Activated effector memory CD4-positive, alpha-beta T cell treated with Interleukin-2 at 50 U/mL for 16 hours (primary cell): Measurements from ENCODE around the gene NTSR2.

Source experiments
- DNase-seq: peaks from one replicate; pipeline ENCODE4 v3.0.0-alpha.2; 2020

The NTSR2 gene, protein sequence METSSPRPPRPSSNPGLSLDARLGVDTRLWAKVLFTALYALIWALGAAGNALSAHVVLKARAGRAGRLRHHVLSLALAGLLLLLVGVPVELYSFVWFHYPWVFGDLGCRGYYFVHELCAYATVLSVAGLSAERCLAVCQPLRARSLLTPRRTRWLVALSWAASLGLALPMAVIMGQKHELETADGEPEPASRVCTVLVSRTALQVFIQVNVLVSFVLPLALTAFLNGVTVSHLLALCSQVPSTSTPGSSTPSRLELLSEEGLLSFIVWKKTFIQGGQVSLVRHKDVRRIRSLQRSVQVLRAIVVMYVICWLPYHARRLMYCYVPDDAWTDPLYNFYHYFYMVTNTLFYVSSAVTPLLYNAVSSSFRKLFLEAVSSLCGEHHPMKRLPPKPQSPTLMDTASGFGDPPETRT

DNA sequence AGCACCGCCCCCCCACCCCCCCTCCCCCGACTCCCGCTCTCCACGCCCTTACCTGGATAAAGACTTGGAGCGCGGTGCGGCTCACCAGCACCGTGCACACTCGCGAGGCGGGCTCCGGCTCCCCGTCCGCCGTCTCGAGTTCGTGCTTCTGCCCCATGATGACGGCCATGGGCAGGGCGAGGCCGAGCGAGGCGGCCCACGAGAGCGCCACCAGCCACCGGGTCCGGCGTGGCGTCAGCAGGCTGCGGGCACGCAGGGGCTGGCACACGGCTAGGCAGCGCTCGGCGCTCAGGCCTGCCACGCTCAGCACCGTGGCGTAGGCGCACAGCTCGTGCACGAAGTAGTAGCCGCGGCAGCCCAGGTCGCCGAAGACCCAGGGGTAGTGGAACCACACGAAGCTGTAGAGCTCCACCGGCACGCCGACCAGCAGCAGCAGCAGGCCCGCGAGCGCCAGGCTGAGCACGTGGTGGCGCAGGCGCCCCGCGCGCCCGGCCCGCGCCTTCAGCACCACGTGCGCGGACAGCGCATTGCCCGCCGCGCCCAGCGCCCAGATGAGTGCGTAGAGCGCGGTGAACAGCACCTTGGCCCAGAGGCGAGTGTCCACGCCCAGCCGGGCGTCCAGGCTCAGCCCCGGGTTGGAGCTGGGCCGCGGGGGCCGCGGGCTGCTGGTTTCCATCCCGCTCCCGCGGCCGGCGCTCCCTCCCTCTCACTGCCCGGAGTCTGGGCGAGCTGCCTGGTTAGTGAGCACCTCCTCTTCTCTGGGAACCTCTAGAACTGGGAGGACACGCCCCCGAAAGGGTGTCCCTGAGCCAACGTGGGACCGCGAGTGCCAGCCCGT, at the start of gene NTSR2:
TSS of gene NTSR2 (minus strand) at position 742 of the 838 bp plus-strand sequence. CDS start at position 676, 66 bp downstream.
- DNase-seq: no peak

DNA sequence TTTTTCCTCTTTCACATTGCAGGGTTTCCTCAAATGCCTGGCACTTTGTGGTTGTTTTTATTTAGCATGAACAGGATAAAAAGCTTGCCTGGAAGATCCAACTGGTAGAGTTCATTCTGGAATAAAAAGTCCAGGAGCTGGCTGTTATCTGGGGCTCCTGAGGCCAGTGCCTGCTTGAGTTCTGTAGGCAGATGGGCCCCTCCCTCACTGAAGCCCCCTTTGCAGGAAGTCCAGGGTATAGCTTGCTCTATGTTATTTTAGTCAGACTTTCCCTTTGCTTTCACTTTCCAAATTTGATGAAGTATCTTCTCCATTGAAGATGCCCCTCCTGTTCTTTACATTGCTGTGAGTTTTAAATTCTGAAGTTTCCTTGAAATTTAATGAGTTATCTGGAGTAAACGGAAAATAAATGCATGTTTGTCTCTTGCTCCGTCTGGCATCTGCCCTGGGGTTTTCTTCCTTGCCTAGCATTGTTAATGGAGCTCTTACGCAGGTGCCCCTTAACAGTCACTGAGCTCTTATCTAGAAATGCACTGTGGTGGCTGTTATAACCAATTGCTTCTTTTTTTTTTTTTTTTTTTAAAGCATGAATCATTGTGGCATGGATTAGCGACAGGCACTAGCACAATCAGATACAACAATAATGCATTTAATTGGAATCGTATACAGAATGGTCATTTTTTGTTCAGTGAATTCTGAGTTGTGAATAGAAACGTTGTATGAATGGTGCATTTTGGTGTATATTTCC, 49.4 kb upstream of the NTSR2 start:
- DNase-seq: no peak

DNA sequence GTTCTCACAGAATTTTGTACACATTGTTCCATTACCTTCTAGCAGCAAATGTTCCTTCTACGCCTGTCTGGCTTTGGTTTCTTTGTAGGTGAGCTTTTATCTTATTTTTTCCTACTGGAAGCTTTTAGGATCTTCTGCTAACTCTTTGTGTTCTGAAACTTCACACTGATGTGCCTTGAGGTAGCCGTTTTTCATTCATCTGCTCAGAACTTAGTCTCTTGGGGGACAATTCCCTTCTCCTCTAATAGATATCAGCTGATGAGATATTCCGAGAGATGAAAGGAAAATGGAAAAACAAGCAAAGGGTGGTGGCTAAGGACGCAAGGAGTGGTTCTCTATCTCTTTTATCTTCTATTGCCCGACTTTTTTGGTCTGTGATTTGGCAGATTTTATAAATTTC, 48.6 kb upstream of the NTSR2 start:
- DNase-seq: no peak

DNA sequence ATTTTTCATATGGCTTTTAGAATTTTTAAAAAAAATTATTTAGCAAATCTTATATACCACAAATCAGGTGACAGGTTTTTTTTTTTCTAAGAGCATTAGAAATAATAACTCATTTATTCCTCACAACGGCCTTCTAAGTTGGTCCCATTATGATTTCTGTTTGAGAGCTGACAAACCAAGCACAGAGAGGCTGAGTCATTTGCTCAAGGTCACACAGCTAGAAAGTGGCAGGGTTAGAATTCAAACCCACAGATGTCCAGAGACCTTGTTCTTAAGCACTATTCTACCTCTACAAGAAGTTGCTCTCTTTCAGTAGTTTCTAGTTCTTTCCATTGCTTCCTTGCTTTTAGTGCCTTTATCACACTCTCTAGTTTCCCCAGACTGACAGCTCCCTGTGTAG, 47.6 kb upstream of the NTSR2 start:
- no peak for DNase-seq

DNA sequence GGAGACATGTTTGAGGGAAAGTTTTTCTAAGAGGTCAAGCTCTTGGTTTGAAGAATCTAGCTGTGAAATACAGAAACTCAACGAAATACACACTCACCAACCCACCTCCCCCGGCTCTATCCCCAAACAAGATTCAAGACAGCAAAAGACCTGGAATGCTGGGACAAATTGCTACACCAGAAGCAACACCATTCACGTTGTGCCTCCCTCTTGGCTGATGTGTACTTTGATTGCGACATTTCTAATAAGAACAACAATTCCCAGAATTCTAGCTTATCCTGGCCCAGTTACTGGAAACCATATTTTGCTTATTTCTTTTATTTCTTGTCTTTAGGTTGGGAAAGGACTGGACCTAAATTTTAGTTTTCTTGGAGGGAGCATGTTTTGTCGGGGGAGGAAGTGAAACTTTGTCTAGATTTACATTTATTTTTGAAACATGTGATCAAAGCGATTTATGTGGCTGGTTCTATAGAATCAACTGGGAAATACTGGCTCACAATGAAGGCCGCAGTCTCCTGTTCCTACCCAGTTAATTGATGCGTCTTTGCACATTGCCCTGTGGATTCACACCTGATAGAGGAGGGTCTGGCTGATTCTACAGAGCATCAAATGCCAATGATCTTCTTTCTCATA, 46.8 kb upstream of the NTSR2 start:
- DNase-seq: no peak

DNA sequence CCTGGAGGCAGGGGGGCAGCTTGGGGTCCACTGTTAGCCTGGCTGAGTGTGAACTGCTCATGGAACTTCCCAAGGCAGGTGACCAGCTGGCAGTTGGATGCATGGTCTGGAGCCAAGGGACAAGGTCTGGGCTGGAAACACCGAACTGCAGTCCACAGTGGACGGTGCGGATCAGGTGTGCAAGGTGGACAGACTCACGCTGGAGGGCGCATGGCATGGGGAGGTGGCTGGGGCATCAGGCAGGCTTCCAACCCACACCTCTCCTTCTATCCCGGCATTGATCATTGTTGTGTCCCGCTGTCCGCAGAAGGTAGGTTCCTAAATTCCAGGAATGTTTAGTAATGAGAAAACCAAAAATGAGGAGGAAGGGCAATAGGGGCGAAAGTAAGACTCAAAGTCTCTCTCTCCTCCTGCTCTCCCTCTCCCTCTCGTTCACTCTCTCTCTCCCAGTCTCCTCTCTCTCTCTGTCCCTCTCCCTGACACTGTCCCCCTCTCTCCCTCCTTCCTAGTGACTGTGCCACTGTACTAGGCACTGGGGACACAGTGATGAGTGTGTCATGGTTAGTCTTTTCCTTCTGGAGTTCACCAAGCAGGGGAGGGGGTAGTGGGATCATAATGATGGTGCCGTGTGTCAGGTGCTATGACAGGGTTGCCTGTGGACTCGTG, 46.1 kb upstream of the NTSR2 start:
- DNase-seq: no peak

DNA sequence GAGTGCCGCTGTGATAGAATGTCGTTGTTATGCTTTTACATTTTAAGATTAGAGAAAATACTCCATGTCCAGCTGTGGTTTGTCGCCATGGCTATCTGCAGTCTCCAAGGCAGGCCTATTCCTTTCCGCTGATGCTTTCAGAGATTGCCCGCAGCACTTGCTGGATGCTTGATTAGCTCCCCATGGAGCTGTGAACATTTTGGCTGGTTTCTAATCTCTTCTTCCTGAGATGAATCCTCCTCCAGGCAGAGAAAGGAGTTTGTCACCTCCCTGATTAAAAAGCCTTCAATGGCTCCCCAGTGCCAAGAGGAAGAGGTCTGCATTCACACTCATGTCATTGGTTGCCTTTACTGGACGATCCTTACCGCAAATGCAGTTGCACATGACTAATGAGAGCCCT, 43.8 kb upstream of the NTSR2 start:
- DNase-seq: no peak

DNA sequence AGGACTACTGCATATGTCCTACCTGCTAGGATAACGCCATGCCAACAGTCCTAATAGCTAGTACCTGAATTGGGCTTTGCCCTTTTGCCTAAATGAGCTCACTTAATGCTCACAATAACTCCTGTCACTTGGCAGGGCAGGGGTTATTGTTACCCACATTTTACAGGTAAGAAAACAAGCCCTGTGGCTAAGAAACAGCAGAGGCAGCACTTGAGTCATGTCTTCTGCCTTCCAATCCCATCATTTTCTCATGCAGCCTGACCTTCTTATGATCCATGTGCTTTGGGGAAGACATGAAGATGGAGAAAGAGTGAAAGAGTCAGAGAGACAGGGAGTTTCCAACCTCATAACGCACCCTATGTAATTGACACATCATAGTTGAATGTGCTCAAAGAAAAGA, 42.9 kb upstream of the NTSR2 start:
- DNase-seq: no peak

DNA sequence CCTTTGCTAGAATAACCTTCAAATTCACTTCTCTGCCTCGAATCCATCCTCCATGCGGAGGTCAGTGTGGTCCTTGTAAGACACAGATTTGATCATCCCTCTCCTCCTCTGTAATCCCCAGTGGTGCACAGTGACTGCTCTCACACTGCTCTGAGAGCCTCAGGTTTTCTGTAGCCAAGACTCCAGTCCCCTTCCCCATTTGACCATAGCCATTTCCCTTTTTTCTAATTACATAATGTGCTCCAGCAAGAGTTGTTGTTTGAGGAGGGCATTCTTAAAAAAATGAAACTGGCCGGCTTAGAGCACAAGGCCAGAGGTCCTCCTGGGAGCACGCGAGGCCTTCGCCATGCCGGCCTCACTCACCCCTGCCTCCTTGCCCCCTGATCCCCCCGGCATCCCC, 41.8 kb upstream of the NTSR2 start:
- no peak for DNase-seq

DNA sequence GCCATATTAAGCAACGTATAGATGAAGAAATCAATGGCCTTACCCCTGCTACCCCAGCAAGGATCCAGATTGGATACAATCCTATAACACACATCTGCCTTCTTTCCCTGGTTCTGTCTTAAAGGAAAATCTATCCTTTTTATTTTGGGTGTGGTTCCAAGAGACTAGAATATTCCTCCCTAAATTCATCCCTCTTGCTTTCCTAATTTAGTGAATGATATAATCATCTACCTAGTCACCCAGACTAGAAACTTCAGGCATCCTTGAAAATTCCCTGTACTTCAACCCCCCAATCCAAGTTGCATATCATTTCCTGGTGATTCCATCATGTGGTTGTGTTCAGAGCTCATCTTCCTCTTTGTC, 41.3 kb upstream of the NTSR2 start:
- no peak for DNase-seq

DNA sequence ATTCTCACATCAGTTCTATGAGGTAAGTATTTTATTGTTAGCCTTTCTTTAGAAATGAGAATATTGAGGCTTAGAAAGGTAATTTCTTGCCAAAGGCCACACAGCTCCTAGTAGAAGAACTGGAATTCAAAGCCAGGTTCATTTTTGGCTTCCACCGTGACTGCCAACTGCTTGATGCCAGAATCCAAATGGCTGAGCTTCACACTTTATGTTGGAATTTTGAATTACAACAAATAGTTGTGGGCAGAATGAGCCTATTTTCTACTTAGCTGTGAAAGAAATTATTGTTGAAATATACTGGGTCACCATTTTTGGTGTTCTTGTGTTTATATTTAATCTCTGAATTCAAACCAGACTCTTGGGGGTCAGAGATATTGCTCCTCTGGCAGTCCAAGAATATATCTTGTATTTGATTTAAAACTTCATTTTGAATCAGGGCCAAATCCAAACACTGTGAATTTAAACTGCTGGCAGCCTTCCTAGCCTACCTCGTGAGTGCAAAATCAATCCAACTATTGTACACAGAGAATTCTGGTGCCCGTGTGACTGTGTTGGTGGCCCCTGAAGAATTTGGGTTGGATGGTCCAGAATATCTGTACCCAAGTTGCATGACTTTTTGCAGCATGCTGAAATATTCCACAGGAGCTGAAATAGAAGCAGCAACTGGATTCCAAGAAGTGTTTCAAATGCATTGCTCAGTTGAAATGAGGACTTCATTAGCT, 40.8 kb upstream of the NTSR2 start:
- no peak for DNase-seq

DNA sequence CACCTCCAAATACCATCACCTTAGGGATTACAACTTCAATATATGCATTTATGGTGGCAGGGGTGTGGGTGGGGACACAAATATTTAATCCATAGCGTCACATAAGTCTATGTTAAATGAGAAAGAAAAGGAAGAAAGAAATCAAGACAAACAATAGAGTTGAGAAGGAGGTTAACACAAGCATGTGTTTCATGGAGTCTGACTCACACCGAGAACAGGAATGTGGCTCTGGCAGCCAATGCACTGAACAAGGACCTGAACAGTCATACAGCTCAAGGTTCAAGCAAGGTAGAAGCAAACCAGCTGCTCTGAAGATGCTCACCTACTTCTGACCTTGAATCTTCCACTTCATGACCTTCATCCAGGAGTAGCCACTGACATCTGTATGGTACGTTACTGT, 40.2 kb upstream of the NTSR2 start:
- DNase-seq: no peak

DNA sequence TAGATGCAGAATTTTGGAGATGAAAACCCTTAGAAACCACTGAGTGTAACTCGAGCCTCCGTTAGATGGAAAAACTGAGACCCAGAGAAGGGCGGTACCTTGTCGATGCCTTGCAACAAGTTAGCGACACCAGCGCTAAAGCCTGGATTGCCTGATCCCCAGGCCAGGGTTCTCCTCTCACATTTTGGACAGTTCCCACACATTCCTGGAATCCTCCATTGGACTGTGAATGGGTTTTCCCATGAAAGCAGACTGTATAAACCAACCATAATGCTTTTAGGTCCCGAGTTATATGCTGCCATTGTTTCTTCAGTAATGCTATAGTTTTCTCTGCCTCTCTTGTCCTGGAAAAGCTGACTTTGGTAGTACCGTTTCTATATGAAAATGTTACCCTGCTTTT, 39.3 kb upstream of the NTSR2 start:
- DNase-seq: no peak

DNA sequence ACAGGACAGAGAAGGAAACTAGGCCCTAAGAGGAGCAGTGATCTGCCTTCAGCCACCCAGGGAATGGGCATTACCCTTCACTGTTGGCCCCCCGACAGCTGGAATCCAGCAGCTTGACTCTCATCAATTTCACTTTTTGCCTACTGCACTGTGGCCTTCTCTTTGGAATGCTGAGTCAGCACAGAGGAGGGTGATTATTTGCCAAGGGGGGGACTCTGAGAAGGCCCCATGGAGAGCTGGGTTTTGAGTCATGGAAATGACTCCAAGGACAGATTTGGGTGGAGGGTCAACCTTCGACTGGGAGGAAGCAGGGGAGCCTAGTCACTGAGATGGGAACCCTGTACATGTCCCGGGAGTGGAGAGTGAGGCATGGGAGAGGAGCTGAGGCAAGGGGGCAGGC, 38.1 kb upstream of the NTSR2 start:
- no peak for DNase-seq

DNA sequence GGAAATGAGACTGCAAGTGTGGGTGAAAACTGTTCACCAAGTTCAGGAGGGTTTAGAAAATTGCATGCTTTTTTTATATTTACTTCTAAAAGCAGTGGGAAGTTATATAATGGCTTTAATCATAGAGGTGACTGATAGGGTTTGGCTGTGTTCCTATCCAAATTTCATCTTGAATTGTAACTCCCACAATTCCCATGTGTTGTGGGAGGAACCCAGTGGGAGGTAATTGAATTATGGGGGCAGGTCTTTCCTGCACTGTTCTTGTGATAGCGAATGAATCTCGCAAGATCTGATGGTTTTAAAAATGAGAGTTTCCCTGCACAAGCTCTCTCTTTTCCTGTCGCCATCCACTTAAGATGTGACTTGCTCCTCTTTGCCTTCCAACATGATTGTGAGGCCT, 35.7 kb upstream of the NTSR2 start:
- no peak for DNase-seq

DNA sequence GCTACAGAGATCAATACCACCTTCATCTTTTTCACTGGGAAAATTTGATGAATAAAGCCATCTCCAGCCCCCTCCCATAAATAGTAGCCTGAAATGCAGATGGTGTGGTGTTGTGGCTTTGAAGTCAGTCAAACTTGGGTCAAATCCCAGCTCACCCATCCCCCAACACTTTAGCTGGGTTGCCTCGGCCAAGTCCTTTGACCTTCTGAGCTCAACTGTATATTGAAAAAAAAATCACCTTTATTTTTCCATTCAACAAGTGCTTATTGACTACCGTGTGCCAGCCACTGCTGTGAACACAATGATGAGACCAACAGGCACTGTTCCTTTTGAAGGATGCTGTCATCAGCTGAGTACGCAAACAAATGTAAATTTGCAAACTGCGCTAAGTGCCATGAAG, 35.1 kb upstream of the NTSR2 start:
- no peak for DNase-seq

DNA sequence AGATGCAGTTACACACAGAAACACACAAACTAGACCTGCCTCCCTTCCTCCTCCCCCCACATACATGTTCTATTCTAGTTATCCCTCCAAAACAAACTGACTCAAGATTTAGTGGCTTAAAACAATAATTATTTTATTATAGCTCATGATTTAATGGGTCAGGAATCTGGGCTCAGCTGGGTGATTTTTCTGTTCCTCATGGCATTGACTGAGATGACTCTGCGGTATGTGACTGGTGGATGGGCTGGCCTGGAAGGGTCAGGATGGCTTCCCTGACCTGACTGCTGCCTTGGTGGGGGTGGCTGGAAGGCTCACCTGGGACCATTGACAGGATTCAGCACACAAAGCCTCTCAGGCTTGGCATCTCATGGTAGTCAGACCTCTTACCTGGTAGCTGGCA, 33.7 kb upstream of the NTSR2 start:
- no peak for DNase-seq

DNA sequence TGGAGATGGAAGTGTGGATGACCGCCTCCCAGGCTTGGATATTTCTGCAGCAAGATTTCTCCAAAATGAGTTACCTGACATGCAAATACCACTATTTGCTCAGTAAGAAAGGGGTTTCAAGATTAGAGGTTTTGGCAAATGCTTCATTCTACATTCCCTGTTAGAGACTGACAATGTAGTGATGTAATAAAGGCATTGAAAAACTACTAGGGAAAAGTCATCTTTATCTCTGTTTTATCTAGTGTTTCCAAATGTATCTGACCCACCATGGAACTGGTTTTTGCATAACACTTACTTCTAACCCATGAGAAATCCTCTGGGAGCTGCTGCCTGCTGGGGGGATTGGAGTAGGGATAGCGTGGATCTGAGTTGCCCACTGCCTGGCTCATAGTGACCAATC, 33.0 kb upstream of the NTSR2 start:
- no peak for DNase-seq

DNA sequence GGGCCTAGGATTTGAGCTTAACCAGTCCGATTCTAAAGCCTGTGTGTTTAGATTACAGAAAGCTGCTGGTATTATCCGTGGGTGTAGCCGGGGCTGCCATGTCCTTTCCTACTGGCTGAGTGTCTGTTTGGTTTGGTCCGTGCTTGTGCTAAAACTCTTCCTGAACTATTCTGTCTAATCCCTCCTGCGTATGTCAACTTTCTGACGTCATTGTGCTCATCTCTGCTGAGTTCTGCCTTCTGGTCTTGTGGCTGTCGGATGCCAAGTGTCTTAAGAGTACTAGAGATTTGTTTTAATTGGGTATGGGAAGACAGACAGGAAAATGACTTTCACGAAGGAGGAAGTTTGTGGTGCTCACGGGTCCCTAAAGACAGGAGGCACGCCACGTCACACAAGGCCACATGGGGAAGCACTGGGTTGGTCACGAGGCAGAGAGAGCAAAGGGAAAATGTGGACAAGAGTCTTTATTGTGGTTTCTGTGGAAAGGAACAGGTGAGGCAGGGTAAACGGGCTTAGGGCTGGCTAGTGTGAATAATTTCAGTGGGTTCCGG, 31.8 kb upstream of the NTSR2 start:
- no peak for DNase-seq

DNA sequence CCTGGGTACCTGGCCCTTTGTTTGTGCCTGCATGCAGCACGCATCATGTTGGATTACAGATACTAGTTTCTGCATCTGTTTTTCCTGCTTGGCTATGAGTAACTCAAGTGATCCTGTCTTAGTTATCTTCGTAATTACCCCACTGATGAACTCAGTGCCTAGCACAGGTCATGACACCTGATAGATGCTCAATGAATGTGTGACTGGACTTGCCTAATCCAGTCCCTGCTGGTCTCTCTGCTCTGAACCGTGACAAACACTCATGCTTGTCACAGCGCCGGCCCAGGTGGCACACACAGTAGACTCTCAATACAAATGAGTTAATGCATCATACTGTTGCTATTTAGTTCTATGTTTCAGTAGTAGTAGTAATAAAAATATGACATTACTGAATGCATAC, 31.2 kb upstream of the NTSR2 start:
- DNase-seq: no peak
